ENCODE data around the gene SPAG5. TPM values are rescaled to one million over a fixed set of nuclear protein-coding genes. Genes with fewer than 3 reads are reported as not detected.

SPAG5 gene
- total and polyA plus RNA-seq, 9 of the 15 experiments (the other 6 are each of a cell fraction or from before 2014, with no cell fraction given): 94.4 to 286 (median 151) TPM

GRCh38 chr17:28575126-28575795, 23.6 kb downstream of the SPAG5 start (continued):
- no peak for TF ChIP-seq RREB1 (CRISPR knock-in tag; IDR thresholded peaks at IDR 0.05)
- peak; percentile 41 for TF ChIP-seq KDM5B (IDR thresholded peaks at IDR 0.05; ENCODE audit: insufficient replicate concordance, low read depth, low read length)
- 0 out of 2 replicates have a peak, but pooled peaks have one; percentile 54 for TF ChIP-seq MECOM (CRISPR knock-in tag; IDR thresholded peaks at IDR 0.05)
- no peak for TF ChIP-seq L3MBTL2 (IDR thresholded peaks at IDR 0.05)
- TF ChIP-seq CTCF (IDR thresholded peaks at IDR 0.05 in 2 of 3, conservative IDR thresholded peaks at IDR 0.05 in 1 of 3; ENCODE audit: insufficient read depth in 2 of 3, low read depth in 1 of 3, low read length in 3 of 3): peak; percentile 33 to 52 (median 40); a peak in 5 of 6 replicates
- no peak for TF ChIP-seq SP2 (IDR thresholded peaks at IDR 0.05; ENCODE audit: extremely low read depth, low read depth, low read length, poor library complexity, severe bottlenecking)

Data from K562 (cell line).